T-cell (primary cell): ENCODE results near the gene BNIP2. TPM values are rescaled to one million over a fixed set of nuclear protein-coding genes. Genes with fewer than 3 reads are reported as not detected.

Source experiments
- total RNA-seq, 35 experiments: library from RNA in 6 of 35; stranded (reverse) in 6 of 35; fragments of 120-200 nt in 1 of 35; gene quantifications; one replicate each; pipeline versions ENCODE4 v1.2.1 to v1.2.4 and lab custom pipeline; 2013 to 2026

Gene BNIP2
- total RNA-seq, 5 donors from 2014 or later (not counting 1 experiment from before 2014, with no cell fraction given) = 71.5 to 96.5 (median 79.5) TPM

Other genes starting within 250 kb of the BNIP2 start
- gene GCNT3, start 77.5 kb downstream of the BNIP2 start, total RNA-seq = under 1 TPM in 2 of 5 donors, not detected in 3; 0.22 to 0.29 TPM
- gene GTF2A2, start 31.8 kb downstream of the BNIP2 start, total RNA-seq = 10 to 100 TPM; 44.1 to 70.6 (median 53.3) TPM